Measurements from ENCODE around the gene DUSP16.
"Not testable (repeated sequence)": the region's sequence is repeated elsewhere in the genome, so short reads cannot be mapped to it uniquely, and the experiment has no call there.

The DUSP16 gene

GRCh38 chr12:12562585-12563261 is at the start of gene DUSP16:
DUSP16 (minus strand) TSS chr12:12562863; CDS start chr12:12521098, 41,765 bp downstream.
- DNase-seq = peak; percentile 89

- no peak for DNase-seq
These were observed 49.7 kb upstream of the DUSP16 start for GRCh38 chr12:12612358-12612757.

- peak; percentile 69 for DNase-seq
These were observed 49.0 kb upstream of the DUSP16 start, which contains the start of gene CREBL2 for GRCh38 chr12:12611512-12612306. CREBL2 (plus strand) TSS chr12:12611876; CDS start chr12:12612173, 297 bp downstream.

DNA sequence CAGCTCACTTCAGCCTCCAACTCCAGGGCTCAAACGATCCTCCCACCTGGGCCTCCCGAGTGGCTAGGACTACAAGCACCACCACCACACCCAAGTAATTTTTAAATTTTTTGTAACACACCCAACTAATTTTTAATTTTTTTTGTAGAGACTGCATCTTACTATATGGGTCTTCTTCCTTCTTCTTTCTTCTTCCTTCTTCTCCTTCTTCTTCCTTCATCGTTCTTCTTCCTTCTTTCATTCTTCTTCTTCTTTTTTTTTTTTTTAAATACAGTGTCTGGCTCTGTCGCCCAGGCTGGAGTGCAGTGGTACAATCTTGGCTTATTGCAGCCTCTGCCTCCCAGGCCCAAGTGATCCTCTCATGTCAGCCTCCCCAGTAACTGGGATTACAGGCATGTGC is 48.0 kb upstream of the DUSP16 start:
- DNase-seq = no peak

DNA sequence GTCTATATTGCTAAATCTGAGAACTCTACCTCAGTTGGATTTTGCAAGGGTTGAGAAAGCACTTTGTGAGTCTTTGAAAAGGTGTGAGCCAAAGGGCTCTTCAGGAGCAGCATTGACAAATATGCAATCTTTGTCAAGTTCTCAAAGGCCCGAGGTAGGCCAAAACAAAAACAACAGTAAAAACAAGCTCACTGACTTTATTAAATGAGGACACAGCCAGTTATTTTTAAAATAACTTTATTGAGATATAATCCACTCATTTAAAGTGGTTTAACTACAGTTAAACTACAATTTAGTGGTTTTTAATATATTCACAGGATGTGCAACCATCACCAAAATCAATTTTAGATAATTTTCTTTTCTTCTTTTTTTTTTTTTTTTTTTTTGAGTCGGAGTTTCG is 47.0 kb upstream of the DUSP16 start:
- DNase-seq = no peak

- DNase-seq = no peak
These were observed 45.9 kb upstream of the DUSP16 start for GRCh38 chr12:12608557-12608957.

GRCh38 chr12:12606781-12607589 is 44.3 kb upstream of the DUSP16 start:
- no peak for DNase-seq

DNA sequence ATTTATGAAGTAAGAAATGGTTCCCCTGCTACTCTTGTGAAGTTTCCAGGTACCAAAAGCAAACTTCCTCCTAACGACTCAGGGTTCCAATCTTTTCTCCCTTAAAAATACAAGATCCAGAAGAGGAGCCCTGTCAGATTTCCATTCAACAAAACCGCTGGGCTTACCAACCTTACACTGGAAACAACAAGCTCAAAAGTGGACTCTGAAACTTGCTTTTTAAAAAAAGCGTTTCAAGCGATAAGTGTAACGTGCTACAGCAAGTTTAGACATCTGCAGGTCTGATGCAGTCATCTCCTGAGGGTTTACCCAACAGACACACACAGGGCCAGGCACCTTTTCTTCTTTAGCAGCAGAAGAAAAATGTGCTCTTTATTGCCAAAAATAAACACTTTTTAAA is 42.1 kb upstream of the DUSP16 start:
- DNase-seq = no peak

- DNase-seq = no peak
These were observed 38.0 kb upstream of the DUSP16 start for GRCh38 chr12:12600659-12601058.

DNA sequence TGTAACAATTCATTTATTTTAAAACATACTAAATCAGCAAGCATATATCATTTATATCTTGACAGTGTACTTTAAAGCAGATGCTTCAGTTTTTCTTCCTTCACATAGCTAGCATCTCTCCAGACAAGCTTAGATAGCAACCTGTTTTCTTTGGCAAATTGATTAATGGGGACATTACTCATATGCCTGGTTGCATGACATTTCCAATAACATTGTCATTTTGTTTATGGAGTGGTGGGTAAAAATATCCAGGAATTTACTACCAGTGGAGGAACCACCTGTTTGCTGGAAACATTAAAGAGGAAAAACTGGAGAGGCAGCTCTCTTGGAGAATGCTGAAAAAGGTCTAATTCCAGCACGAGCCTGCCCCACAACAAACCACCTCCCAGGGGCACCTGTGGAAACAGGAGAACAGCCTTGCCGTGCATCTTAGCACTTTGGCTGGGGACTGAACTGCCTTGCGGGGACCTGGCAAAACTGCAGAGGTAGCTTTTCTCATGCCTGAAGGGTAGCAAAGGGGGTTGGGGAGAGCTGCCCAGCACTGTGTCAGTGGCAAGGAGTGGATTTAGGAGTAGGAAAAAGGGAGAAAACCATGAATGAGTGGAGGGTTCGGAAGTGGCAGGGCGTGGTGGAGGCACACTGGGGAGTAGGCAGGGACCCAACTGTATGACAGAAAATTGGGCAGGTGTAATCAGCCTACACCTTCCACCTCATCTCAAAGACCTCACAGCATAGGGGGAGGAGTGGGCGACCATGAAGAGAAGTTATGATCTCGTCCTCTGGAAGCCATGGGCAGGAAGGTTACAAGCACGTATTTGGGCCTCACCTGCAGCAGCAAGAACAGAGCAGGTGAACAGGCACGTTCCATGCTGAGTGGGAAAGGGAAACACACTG is 37.3 kb upstream of the DUSP16 start:
- DNase-seq = no peak

- no peak for DNase-seq
These were observed 36.2 kb upstream of the DUSP16 start for GRCh38 chr12:12598864-12599263.

DNA sequence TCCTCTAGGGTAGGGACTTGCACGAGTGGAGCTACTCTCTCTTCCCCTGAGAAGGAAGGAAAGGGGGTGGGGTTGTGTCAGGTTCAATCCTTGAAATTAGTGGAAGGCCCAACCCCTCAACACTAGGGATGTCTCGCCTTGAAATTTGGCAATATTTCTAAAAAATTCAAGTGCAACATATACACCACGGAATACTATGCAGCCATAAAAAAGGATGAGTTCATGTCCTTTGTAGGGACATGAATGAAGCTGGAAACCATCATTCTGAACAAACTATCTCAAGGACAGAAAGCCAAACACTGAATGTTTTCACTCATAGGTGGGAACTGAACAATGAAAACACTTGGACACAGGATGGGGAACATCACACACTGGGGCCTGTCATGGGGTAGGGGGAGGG is 33.9 kb upstream of the DUSP16 start:
- DNase-seq = not testable (repeated sequence)

DNA sequence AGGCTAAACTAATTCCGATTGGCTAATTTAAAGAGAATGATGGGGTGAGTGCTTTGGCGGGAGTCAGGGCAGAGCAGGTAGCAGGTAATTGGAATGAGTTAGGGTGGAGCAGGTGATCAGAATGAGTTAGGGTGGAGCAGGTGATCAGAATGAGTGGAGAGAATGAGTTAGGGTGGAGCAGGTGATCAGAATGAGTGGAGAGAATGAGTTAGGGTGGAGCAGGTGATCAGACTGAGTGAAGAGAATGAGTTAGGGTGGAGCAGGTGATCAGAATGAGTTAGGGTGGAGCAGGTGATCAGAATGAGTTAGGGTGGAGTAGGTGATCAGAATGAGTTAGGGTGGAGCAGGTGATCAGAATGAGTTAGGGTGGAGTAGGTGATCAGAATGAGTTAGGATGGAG is 33.3 kb upstream of the DUSP16 start:
- DNase-seq = not testable (repeated sequence)

- DNase-seq = no peak
These were observed 30.3 kb upstream of the DUSP16 start for GRCh38 chr12:12592930-12593329.

- DNase-seq = no peak
These were observed 28.3 kb upstream of the DUSP16 start for GRCh38 chr12:12590961-12591360.

DNA sequence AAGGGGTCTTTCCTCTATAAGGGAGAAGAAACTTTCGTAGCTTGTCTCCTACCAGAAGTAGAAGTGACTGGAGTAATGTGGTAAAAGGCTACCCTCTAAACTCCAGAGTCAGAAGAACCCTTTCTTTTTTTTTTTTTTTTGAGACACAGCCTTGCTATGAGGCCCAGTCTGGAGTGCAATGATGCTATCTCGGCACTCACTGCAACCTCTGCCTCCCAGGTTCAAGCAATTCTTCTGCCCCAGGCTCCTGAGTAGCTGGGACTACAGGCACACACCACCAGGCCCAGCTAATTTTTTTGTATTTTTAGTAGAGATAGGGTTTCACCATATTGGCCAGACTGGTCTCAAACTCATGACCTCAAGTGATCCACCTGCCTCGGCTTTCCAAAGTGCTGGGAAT is 25.8 kb upstream of the DUSP16 start:
- not testable (repeated sequence) for DNase-seq

GRCh38 chr12:12587878-12588277 is 25.2 kb upstream of the DUSP16 start:
- no peak for DNase-seq

GRCh38 chr12:12586879-12587675 is 24.4 kb upstream of the DUSP16 start:
- DNase-seq = no peak

GRCh38 chr12:12585115-12585863 is 22.6 kb upstream of the DUSP16 start:
- no peak for DNase-seq

DNA sequence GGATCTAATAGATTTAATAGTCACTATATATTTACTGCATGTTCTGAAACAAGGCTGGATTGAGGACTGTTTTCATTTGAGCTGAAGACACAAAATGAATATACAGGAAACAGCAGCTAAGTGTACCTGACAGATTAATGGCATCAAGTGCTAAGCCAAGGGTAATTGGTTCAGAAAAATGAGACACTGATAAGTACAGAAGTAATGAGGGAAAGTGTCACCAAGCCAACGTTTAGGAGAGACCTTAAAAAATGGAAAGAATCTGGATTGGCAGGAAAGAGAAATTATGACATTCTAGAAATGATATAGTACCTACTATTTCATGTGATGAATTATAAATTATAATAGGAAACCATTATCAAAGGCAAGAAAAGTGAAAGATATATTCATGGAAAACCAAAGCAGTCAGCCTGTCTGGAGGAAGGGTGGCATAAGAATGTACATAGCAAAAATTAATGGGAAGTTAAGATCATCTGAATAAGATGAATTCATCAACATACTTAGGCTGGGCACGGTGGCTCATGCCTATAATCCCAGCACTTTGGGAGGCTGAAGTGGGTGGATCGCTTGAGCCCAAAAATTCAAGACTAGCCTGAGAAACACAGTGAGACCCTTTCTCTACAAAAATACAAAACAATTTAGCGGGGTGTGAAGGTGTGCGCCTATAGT is 21.0 kb upstream of the DUSP16 start:
- no peak for DNase-seq

Data from NCI-H1436 treated with DMSO at 0.1 percent for 48 hours (cell line).